Activated CD8-positive, alpha-beta T cell treated with anti-CD3 and anti-CD28 coated beads for 36 hours (primary cell): ENCODE data around the gene FNTB. TPM values are rescaled to one million over a fixed set of nuclear protein-coding genes. Genes with fewer than 3 reads are reported as not detected.
A peak's percentile ranks its signal among the peaks of the same experiment; 100 is the strongest.

ENCODE experiments used
- ATAC-seq: fragments of 200-7000 bp; cut with Tn5 transposase; one replicate; pipeline ENCODE4 v1.10.0; 2021; ENCODE audit warnings: mild to moderate bottlenecking, moderate library complexity
- CTCF ChIA-PET: fragments of 350-600 bp; sonication (Branson Sonifier 250); formaldehyde crosslinking; loops from one replicate; lab custom pipeline; 2021; ENCODE audit warnings: antibody characterized with exemption; lab: Charles Lee
- POLR2A ChIA-PET: fragments of 350-600 bp; sonication (Branson Sonifier 250); formaldehyde crosslinking; loops from one replicate; lab custom pipeline; 2021; ENCODE audit warnings: antibody characterized with exemption; lab: Charles Lee
- DNase-seq: peaks from one replicate; pipeline ENCODE4 v3.0.0-alpha.2; 2020
- H3K27ac Mint-ChIP-seq: one replicate; pipeline ENCODE4 v1.8.0; 2021; ENCODE audit warnings: mild to moderate bottlenecking, mixed read lengths
- H3K27me3 Mint-ChIP-seq: one replicate; pipeline ENCODE4 v1.8.0; 2021; ENCODE audit warnings: mixed read lengths
- H3K36me3 Mint-ChIP-seq: one replicate; pipeline ENCODE4 v1.8.0; 2021; ENCODE audit warnings: low read depth, mixed read lengths
- H3K4me1 Mint-ChIP-seq: one replicate; pipeline ENCODE4 v1.8.0; 2021; ENCODE audit warnings: low read depth, mixed read lengths
- H3K4me3 Mint-ChIP-seq: one replicate; pipeline ENCODE4 v1.8.0; 2021; ENCODE audit warnings: mild to moderate bottlenecking, moderate library complexity, mixed read lengths
- H3K9me3 Mint-ChIP-seq: one replicate; pipeline ENCODE4 v1.8.0; 2021; ENCODE audit warnings: mixed read lengths
- CTCF ChIP-seq: fragments of 200-600 bp; IDR thresholded peaks from one replicate; pipeline ENCODE4 v1.8.0; 2022; ENCODE audit warnings: antibody characterized with exemption, mild to moderate bottlenecking
- intact Hi-C: fragments of 100-400 bp; cut with micrococcal nuclease; formaldehyde crosslinking; loops from one replicate; pipeline ENCODE4 v1.10.0; 2022
- total RNA-seq, 2 experiments: library from RNA; stranded (reverse); gene quantifications; one replicate each; pipeline ENCODE4 v1.2.3, GENCODE V29; 2021

Gene FNTB
- total RNA-seq, 2 experiments from 2014 or later, result 18.8 to 23.5 TPM

GRCh38 chr14:65102441-65103149 is 115.9 kb downstream of the FNTB start, which contains the start of gene MAX:
MAX (minus strand) TSS chr14:65102517; CDS start chr14:65102339, 178 bp downstream.
- intact Hi-C loops, result loop anchor here (5.0 kb wide), 1 partner anchor 115 kb away; the partner anchor contains the start of gene FNTB
- no peaks in the 10 kb centered on the region for H3K9me3 Mint-ChIP-seq
- DNase-seq, result peak; percentile 98
- H3K27me3 Mint-ChIP-seq, result no peaks in the 10 kb centered on the region
- ATAC-seq, result peak; percentile 91
- H3K4me3 Mint-ChIP-seq, result peak within 1 kb of the TSS; percentile 90
- H3K4me1 Mint-ChIP-seq, result peaks cover 33% of the 10 kb centered on the region
- CTCF ChIA-PET, result interaction anchor here (1.3 kb wide), 2 partner anchors 117 to 309 kb away, joined by 3 read pairs; no protein-coding TSS in a partner anchor
- POLR2A ChIA-PET, result interaction anchor here (0.7 to 0.8 kb wide), 3 partner anchors 17 to 116 kb away, joined by 3 to 4 read pairs (median 3); partner anchors contain the start of gene FNTB
- peak within 1 kb of the TSS; percentile 98 for H3K27ac Mint-ChIP-seq
- H3K36me3 Mint-ChIP-seq, result peaks cover 25% of the 10 kb centered on the region
- TF ChIP-seq CTCF, result no peak

- ChIA-PET POLR2A (interaction anchor here (0.5 to 0.8 kb wide), 4 partner anchors 18 to 442 kb away, joined by 3 read pairs; partner anchors contain the start of gene FNTB), CTCF (interaction anchor here (0.9 to 2.1 kb wide), 8 partner anchors 8 to 311 kb away, joined by 3 to 6 read pairs (median 3); no protein-coding TSS in a partner anchor)
- DNase-seq (peak; percentile 33), ATAC-seq (no peak)
- Mint-ChIP-seq H3K4me3 (peak overlapping the region; percentile 90), H3K36me3 (peaks cover 20% of the 10 kb centered on the region), H3K27me3 (no peaks in the 10 kb centered on the region), H3K9me3 (no peaks in the 10 kb centered on the region), H3K4me1 (peaks cover 27% of the 10 kb centered on the region), H3K27ac (peak overlapping the region; percentile 47)
- no peak for TF ChIP-seq CTCF
- intact Hi-C loops, result loop anchor here (5.0 kb wide), 1 partner anchor 116 kb away; the partner anchor contains the start of gene FNTB
Observed at GRCh38 chr14:65103150-65103760, 116.6 kb downstream of the FNTB start.

GRCh38 chr14:65104791-65105190 is 118.1 kb downstream of the FNTB start:
- DNase-seq, result no peak
- POLR2A ChIA-PET, result no interaction called here
- Mint-ChIP-seq H3K36me3 (peaks cover 13% of the 10 kb centered on the region), H3K27ac (no peak overlapping the region), H3K9me3 (no peaks in the 10 kb centered on the region), H3K27me3 (no peaks in the 10 kb centered on the region), H3K4me3 (no peak overlapping the region), H3K4me1 (peaks cover 15% of the 10 kb centered on the region)
- intact Hi-C loops, result loop anchor here (5.0 kb wide), 1 partner anchor 117 kb away; the partner anchor contains the start of gene FNTB
- no peak for TF ChIP-seq CTCF
- CTCF ChIA-PET, result interaction anchor here (0.9 to 2.1 kb wide), 3 partner anchors 9 to 307 kb away, joined by 3 to 6 read pairs (median 4); no protein-coding TSS in a partner anchor
- no peak for ATAC-seq

GRCh38 chr14:65106316-65106715 is 119.6 kb downstream of the FNTB start:
- Mint-ChIP-seq H3K27me3 (no peaks in the 10 kb centered on the region), H3K27ac (no peak overlapping the region), H3K36me3 (peaks cover 3% of the 10 kb centered on the region), H3K4me1 (peaks cover 6% of the 10 kb centered on the region), H3K4me3 (no peak overlapping the region), H3K9me3 (no peaks in the 10 kb centered on the region)
- no peak for ATAC-seq
- ChIA-PET POLR2A (interaction anchor here (0.8 to 1.1 kb wide), 3 partner anchors 11 to 111 kb away, joined by 4 to 5 read pairs (median 4); no protein-coding TSS in a partner anchor), CTCF (interaction anchor here (1.0 kb wide), 1 partner anchor 15 kb away, joined by 3 read pairs; no protein-coding TSS in a partner anchor)
- intact Hi-C loops, result no loop called here
- DNase-seq, result no peak
- TF ChIP-seq CTCF, result no peak
